HepG2 (cell line): ENCODE results near the gene GDI1. TPM values are rescaled to one million over a fixed set of nuclear protein-coding genes. Genes with fewer than 3 reads are reported as not detected.

Source experiments
- BORCS8-MEF2B ChIP-seq: sonication (generic); formaldehyde crosslinking; IDR thresholded peaks from 2 replicates; pipeline ENCODE4 v1.8.0; 2022; ENCODE audit warnings: mild to moderate bottlenecking, missing genetic modification reagents
- DNMT3B ChIP-seq: conservative IDR thresholded peaks from 2 replicates; pipeline ENCODE4 v1.6.1; 2016; ENCODE audit warnings: missing biosample characterization, control low read depth
- ELF1 ChIP-seq: sonication (generic); formaldehyde crosslinking; IDR thresholded peaks from 2 replicates; pipeline ENCODE4 v1.4.0; 2020; ENCODE audit warnings: missing genetic modification reagents
- KDM5B ChIP-seq: sonication (generic); formaldehyde crosslinking; IDR thresholded peaks from 2 replicates; pipeline ENCODE4 v1.4.0; 2020; ENCODE audit warnings: missing genetic modification reagents, mild to moderate bottlenecking, borderline replicate concordance
- PATZ1 ChIP-seq: sonication (generic); formaldehyde crosslinking; IDR thresholded peaks from 2 replicates; pipeline ENCODE4 v1.4.0; 2020; ENCODE audit warnings: missing genetic modification reagents
- POLR2AphosphoS5 ChIP-seq: IDR thresholded peaks from 2 replicates; pipeline ENCODE4 v1.6.1; 2012; ENCODE audit warnings: low read depth, low read length
- RBM39 ChIP-seq: fragments of 200-400 bp; formaldehyde crosslinking; IDR thresholded peaks from one replicate; pipeline ENCODE4 v1.6.1; 2018; ENCODE audit warnings: antibody characterized with exemption, mild to moderate bottlenecking, low read depth, low read length; ENCODE audit not compliant: poor library complexity, severe bottlenecking
- SALL2 ChIP-seq: sonication (generic); formaldehyde crosslinking; IDR thresholded peaks from 2 replicates; pipeline ENCODE4 v1.8.1; 2023; ENCODE audit warnings: mild to moderate bottlenecking, missing genetic modification reagents, inconsistent platforms
- SNAI1 ChIP-seq: sonication (generic); formaldehyde crosslinking; IDR thresholded peaks from 2 replicates; pipeline ENCODE4 v1.5.0; 2020; ENCODE audit warnings: mild to moderate bottlenecking, missing genetic modification reagents, borderline replicate concordance
- SP1 ChIP-seq, 2 experiments: fragments of 450-650 bp in 1 of 2; sonication (generic) in 1 of 2; formaldehyde crosslinking in 1 of 2; IDR thresholded peaks; 2 replicates each; pipeline versions ENCODE4 v1.4.0 to v1.6.1; 2016 to 2020; ENCODE audit warnings: missing genetic modification reagents in 1 of 2
- TGIF2 ChIP-seq: IDR thresholded peaks from 2 replicates; pipeline ENCODE4 v1.6.1; 2016; ENCODE audit warnings: control low read depth, missing compliant biosample characterization
- THRA ChIP-seq: sonication (generic); formaldehyde crosslinking; IDR thresholded peaks from 2 replicates; pipeline ENCODE4 v1.4.0; 2020; ENCODE audit warnings: missing genetic modification reagents, borderline replicate concordance
- YY1 ChIP-seq: IDR thresholded peaks from 2 replicates; pipeline ENCODE4 v1.6.1; 2011; ENCODE audit warnings: low read length, low read depth, moderate library complexity, mild to moderate bottlenecking; ENCODE audit not compliant: insufficient read depth, insufficient replicate concordance
- ZBTB20 ChIP-seq: sonication (generic); formaldehyde crosslinking; IDR thresholded peaks from 2 replicates; pipeline ENCODE4 v1.8.1; 2023; ENCODE audit warnings: missing genetic modification reagents, low read depth, mild to moderate bottlenecking, borderline replicate concordance
- ZNF20 ChIP-seq: sonication (generic); formaldehyde crosslinking; IDR thresholded peaks from 2 replicates; pipeline ENCODE4 v1.4.0; 2020; ENCODE audit warnings: mild to moderate bottlenecking, moderate library complexity, missing genetic modification reagents
- ZNF232 ChIP-seq: sonication (generic); formaldehyde crosslinking; IDR thresholded peaks from 2 replicates; pipeline ENCODE4 v1.4.0; 2020; ENCODE audit warnings: missing genetic modification reagents, borderline replicate concordance
- ZNF333 ChIP-seq: sonication (generic); formaldehyde crosslinking; IDR thresholded peaks from 2 replicates; pipeline ENCODE4 v1.4.0; 2020; ENCODE audit warnings: mild to moderate bottlenecking, missing genetic modification reagents, borderline replicate concordance
- ZNF777 ChIP-seq: sonication (generic); formaldehyde crosslinking; IDR thresholded peaks from 2 replicates; pipeline ENCODE4 v1.4.0; 2020; ENCODE audit warnings: missing genetic modification reagents
- polyA plus RNA-seq, 8 experiments: library from polyadenylated mRNA; depleted of rRNA in 3 of 8; stranded (reverse) in 7 of 8; unstranded in 1 of 8; fragments of >200 nt; fragmentation: Illumina TruSeq in 4 of 8; extraction: Trizol in 4 of 8; gene quantifications; 2 replicates each; pipeline versions ENCODE4 v1.2.1 to v1.2.3, GENCODE V29; 2011 to 2016; ENCODE audit warnings: low read depth in 4 of 8, missing spikeins in 1 of 8, mixed read lengths in 1 of 8; ENCODE audit not compliant: insufficient read depth in 1 of 8
- total RNA-seq, 5 experiments: library from RNA; depleted of rRNA; stranded (reverse); fragments of >200 nt; fragmentation: Illumina TruSeq; extraction: Trizol; gene quantifications; 2 replicates each; pipeline ENCODE4 v1.2.3, GENCODE V29; 2016; ENCODE audit warnings: low read depth in 1 of 5
- TF ChIP-seq, protein P1 (sequence below): sonication (generic); formaldehyde crosslinking; IDR thresholded peaks from 2 replicates; pipeline ENCODE4 v1.9.0; 2022; ENCODE audit warnings: low read depth, missing genetic modification reagents
- TF ChIP-seq, protein P2 (sequence below): fragments of 450-650 bp; IDR thresholded peaks from 2 replicates; pipeline ENCODE4 v1.6.1; 2016
- TF ChIP-seq, protein P3 (sequence below): sonication (generic); formaldehyde crosslinking; IDR thresholded peaks from 2 replicates; pipeline ENCODE4 v1.8.1; 2023; ENCODE audit warnings: mild to moderate bottlenecking, missing genetic modification reagents, borderline replicate concordance

Gene GDI1
- total and polyA plus RNA-seq, 2 of the 13 experiments (the other 11 are each of a cell fraction or from before 2014, with no cell fraction given), result 17.4 to 105 TPM

GRCh38 chrX:154397888-154398667, 38.9 kb upstream of the GDI1 start, which contains the start of gene RPL10 (continued):
- TF ChIP-seq, protein P1, sequence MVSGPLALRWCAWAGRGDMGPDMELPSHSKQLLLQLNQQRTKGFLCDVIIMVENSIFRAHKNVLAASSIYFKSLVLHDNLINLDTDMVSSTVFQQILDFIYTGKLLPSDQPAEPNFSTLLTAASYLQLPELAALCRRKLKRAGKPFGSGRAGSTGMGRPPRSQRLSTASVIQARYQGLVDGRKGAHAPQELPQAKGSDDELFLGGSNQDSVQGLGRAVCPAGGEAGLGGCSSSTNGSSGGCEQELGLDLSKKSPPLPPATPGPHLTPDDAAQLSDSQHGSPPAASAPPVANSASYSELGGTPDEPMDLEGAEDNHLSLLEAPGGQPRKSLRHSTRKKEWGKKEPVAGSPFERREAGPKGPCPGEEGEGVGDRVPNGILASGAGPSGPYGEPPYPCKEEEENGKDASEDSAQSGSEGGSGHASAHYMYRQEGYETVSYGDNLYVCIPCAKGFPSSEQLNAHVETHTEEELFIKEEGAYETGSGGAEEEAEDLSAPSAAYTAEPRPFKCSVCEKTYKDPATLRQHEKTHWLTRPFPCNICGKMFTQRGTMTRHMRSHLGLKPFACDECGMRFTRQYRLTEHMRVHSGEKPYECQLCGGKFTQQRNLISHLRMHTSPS (CRISPR knock-in tag), result peak; percentile 36; the same call in 1 of the 2 replicates
- TF ChIP-seq, protein P2, sequence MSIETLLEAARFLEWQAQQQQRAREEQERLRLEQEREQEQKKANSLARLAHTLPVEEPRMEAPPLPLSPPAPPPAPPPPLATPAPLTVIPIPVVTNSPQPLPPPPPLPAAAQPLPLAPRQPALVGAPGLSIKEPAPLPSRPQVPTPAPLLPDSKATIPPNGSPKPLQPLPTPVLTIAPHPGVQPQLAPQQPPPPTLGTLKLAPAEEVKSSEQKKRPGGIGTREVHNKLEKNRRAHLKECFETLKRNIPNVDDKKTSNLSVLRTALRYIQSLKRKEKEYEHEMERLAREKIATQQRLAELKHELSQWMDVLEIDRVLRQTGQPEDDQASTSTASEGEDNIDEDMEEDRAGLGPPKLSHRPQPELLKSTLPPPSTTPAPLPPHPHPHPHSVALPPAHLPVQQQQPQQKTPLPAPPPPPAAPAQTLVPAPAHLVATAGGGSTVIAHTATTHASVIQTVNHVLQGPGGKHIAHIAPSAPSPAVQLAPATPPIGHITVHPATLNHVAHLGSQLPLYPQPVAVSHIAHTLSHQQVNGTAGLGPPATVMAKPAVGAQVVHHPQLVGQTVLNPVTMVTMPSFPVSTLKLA, result 0 out of 2 replicates have a peak, but pooled peaks have one; percentile 30
- TF ChIP-seq SP1 (IDR thresholded peaks at IDR 0.05) (no peak), SP1 (CRISPR knock-in tag; IDR thresholded peaks at IDR 0.05) (peak; percentile 33; the same call in 1 of the 2 replicates), DNMT3B (CRISPR knock-in tag) (no peak), ZNF777 (peak; percentile 39), ELF1 (CRISPR knock-in tag) (peak; percentile 64), POLR2AphosphoS5 (peak; percentile 98), ZNF232 (CRISPR knock-in tag) (no peak), KDM5B (CRISPR knock-in tag) (peak; percentile 73; the same call in 1 of the 2 replicates), YY1 (peak; percentile 89), ZNF20 (CRISPR knock-in tag) (no peak), SNAI1 (CRISPR knock-in tag) (peak; percentile 75), ZNF333 (CRISPR knock-in tag) (peak; percentile 23; the same call in 1 of the 2 replicates), PATZ1 (CRISPR knock-in tag) (0 out of 2 replicates have a peak, but pooled peaks have one; percentile 25), TGIF2 (CRISPR knock-in tag) (peak; percentile 52; the same call in 1 of the 2 replicates), ZBTB20 (CRISPR knock-in tag) (0 out of 2 replicates have a peak, but pooled peaks have one; percentile 22), SALL2 (CRISPR knock-in tag) (0 out of 2 replicates have a peak, but pooled peaks have one; percentile 7), BORCS8-MEF2B (CRISPR knock-in tag) (0 out of 2 replicates have a peak, but pooled peaks have one; percentile 50), THRA (CRISPR knock-in tag) (0 out of 2 replicates have a peak, but pooled peaks have one; percentile 47), RBM39 (peak; percentile 89)
- TF ChIP-seq, protein P3, sequence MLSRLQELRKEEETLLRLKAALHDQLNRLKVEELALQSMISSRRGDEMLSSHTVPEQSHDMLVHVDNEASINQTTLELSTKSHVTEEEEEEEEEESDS (CRISPR knock-in tag), result 0 out of 2 replicates have a peak, but pooled peaks have one; percentile 57
